Lower leg skin (tissue), 4 donors: ENCODE data around the gene COL4A1. TPM values are rescaled to one million over a fixed set of nuclear protein-coding genes. Genes with fewer than 3 reads are reported as not detected.

Experiments
- DNase-seq, 2 donors: peaks; one replicate each; pipeline ENCODE4 v3.0.0-alpha.2; 2019; ENCODE audit warnings: low spot score in 2 of 2
- H3K4me3 ChIP-seq: fragments of 200-600 bp; sonication (generic); 2 replicates; pipeline ENCODE4 v1.5.1; 2017; ENCODE audit warnings: mild to moderate bottlenecking, low read depth; ENCODE audit not compliant: poor library complexity, severe bottlenecking
- POLR2A ChIP-seq, 2 donors: fragments of 450-650 bp; IDR thresholded peaks; one replicate each; pipeline ENCODE4 v1.6.1; 2016 to 2017; ENCODE audit warnings: antibody characterized with exemption in 2 of 2, mild to moderate bottlenecking in 1 of 2, moderate library complexity in 1 of 2
- WGBS, 2 donors: methylation state at CpG; one replicate each; pipeline ENCODE4 v1.1.5; 2018; 5-methylcytosine and 5-hydroxymethylcytosine counted together
- intact Hi-C: fragments of 100-400 bp; cut with DNase I; formaldehyde crosslinking; loops from one replicate; pipeline ENCODE4 v1.15.0; 2023; ENCODE audit warnings: low total_unique reads
- total RNA-seq, 4 donors: library from RNA; depleted of rRNA; stranded (reverse); fragments of >200 nt; gene quantifications; one replicate each; pipeline ENCODE4 v1.1.0, GENCODE V29; 2016
- TF ChIP-seq, protein P1 (sequence below), 3 donors: fragments of 450-650 bp; IDR thresholded peaks; one replicate each; pipeline ENCODE4 v1.5.1; 2016; ENCODE audit warnings: antibody characterized with exemption in 3 of 3, mild to moderate bottlenecking in 3 of 3, moderate library complexity in 2 of 3

COL4A1 gene
- total RNA-seq, 4 donors from 2014 or later: 41.0 to 105 (median 56.7) TPM

GRCh38 chr13:110248449-110249143 lies 58.4 kb downstream of the COL4A1 start:
- H3K4me3 ChIP-seq: no peak overlapping the region
- peak in 1 of 2 donors; percentile 78 for DNase-seq
- intact Hi-C loops: no loop called here
- WGBS, 2 donors: 96% methylated on average over 27 of the region's 27 CpGs
- TF ChIP-seq POLR2A (IDR thresholded peaks at IDR 0.05): no peak
- TF ChIP-seq, protein P1, sequence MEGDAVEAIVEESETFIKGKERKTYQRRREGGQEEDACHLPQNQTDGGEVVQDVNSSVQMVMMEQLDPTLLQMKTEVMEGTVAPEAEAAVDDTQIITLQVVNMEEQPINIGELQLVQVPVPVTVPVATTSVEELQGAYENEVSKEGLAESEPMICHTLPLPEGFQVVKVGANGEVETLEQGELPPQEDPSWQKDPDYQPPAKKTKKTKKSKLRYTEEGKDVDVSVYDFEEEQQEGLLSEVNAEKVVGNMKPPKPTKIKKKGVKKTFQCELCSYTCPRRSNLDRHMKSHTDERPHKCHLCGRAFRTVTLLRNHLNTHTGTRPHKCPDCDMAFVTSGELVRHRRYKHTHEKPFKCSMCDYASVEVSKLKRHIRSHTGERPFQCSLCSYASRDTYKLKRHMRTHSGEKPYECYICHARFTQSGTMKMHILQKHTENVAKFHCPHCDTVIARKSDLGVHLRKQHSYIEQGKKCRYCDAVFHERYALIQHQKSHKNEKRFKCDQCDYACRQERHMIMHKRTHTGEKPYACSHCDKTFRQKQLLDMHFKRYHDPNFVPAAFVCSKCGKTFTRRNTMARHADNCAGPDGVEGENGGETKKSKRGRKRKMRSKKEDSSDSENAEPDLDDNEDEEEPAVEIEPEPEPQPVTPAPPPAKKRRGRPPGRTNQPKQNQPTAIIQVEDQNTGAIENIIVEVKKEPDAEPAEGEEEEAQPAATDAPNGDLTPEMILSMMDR (IDR thresholded peaks at IDR 0.05): no peak

- TF ChIP-seq, protein P1 (IDR thresholded peaks at IDR 0.05): no peak
- TF ChIP-seq POLR2A (IDR thresholded peaks at IDR 0.05): no peak
- DNase-seq: peak in 1 of 2 donors; percentile 61
- intact Hi-C loops: no loop called here
- WGBS, 2 donors: 62 to 77% methylated on average over 5 of the region's 5 CpGs
- no peak overlapping the region for H3K4me3 ChIP-seq
Measured at GRCh38 chr13:110246530-110246929, 60.4 kb downstream of the COL4A1 start.

- TF ChIP-seq POLR2A (IDR thresholded peaks at IDR 0.05): no peak
- TF ChIP-seq, protein P1 (IDR thresholded peaks at IDR 0.05): no peak
- 83 to 87% methylated on average over 7 of the region's 7 CpGs for WGBS, 2 donors
- H3K4me3 ChIP-seq: no peak overlapping the region
- intact Hi-C loops: no loop called here
- DNase-seq: peak in 1 of 2 donors; percentile 79
Measured at GRCh38 chr13:110245416-110245899, 61.5 kb downstream of the COL4A1 start.

DNA sequence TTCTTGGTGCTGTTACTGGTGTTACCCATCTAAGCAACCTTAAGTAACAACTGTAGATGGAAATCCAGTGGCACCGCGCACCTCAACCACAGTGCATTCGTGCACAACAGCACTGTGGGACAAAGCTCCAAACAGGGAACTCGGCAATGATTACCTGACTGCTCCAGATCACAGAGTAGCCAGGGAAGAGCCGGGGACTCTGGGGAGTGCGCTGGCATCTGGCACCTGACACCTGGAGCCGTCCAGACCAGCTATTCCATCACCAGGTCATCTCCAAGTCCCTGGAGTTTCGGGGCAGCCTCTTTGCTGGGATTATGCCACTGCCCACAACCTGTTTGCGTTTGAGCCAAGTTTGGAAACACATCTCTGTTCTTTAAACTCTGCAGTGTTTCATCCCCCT lies 62.0 kb downstream of the COL4A1 start:
- intact Hi-C loops: no loop called here
- H3K4me3 ChIP-seq: no peak overlapping the region
- WGBS, 2 donors: 89% methylated on average over 9 of the region's 9 CpGs
- DNase-seq: peak in 1 of 2 donors; percentile 80
- TF ChIP-seq, protein P1 (IDR thresholded peaks at IDR 0.05): no peak
- no peak for TF ChIP-seq POLR2A (IDR thresholded peaks at IDR 0.05)

GRCh38 chr13:110244071-110244830 lies 62.7 kb downstream of the COL4A1 start:
- no peak overlapping the region for H3K4me3 ChIP-seq
- no peak for TF ChIP-seq POLR2A (IDR thresholded peaks at IDR 0.05)
- TF ChIP-seq, protein P1 (IDR thresholded peaks at IDR 0.05): no peak
- intact Hi-C loops: no loop called here
- 75 to 77% methylated on average over 7 of the region's 7 CpGs for WGBS, 2 donors
- DNase-seq: peak in 1 of 2 donors; percentile 45
